ENCODE results near the gene GNG8.

The GNG8 gene

GRCh38 chr19:46596008-46596407 lies 40.0 kb downstream of the GNG8 start (continued):
- TF ChIP-seq ZSCAN5A (tag by site-specific recombination; IDR thresholded peaks at IDR 0.05) (no peak), ZFP41 (tag by site-specific recombination; IDR thresholded peaks at IDR 0.05; ENCODE audit: borderline replicate concordance) (no peak), ZFHX2 (tag by site-specific recombination; conservative IDR thresholded peaks at IDR 0.05) (0 out of 2 replicates have a peak, but pooled peaks have one; percentile 34), ZNF391 (tag by site-specific recombination; IDR thresholded peaks at IDR 0.05; ENCODE audit: borderline replicate concordance, low read depth) (no peak), ZNF843 (tag by site-specific recombination; IDR thresholded peaks at IDR 0.05) (no peak), GFI1B (tag by site-specific recombination; IDR thresholded peaks at IDR 0.05) (no peak), ZBTB20 (tag by site-specific recombination; IDR thresholded peaks at IDR 0.05) (no peak), ZNF394 (tag by site-specific recombination; IDR thresholded peaks at IDR 0.05; ENCODE audit: borderline replicate concordance) (no peak), ZNF133 (tag by site-specific recombination; IDR thresholded peaks at IDR 0.05) (no peak), ZNF623 (tag by site-specific recombination; IDR thresholded peaks at IDR 0.05) (no peak), SCRT1 (tag by site-specific recombination; IDR thresholded peaks at IDR 0.05; ENCODE audit: borderline replicate concordance) (no peak), EGR2 (tag by site-specific recombination; IDR thresholded peaks at IDR 0.05; ENCODE audit: low read depth) (0 out of 2 replicates have a peak, but pooled peaks have one; percentile 28), ZNF248 (tag by site-specific recombination; IDR thresholded peaks at IDR 0.05) (no peak)
- TF ChIP-seq, protein P1, sequence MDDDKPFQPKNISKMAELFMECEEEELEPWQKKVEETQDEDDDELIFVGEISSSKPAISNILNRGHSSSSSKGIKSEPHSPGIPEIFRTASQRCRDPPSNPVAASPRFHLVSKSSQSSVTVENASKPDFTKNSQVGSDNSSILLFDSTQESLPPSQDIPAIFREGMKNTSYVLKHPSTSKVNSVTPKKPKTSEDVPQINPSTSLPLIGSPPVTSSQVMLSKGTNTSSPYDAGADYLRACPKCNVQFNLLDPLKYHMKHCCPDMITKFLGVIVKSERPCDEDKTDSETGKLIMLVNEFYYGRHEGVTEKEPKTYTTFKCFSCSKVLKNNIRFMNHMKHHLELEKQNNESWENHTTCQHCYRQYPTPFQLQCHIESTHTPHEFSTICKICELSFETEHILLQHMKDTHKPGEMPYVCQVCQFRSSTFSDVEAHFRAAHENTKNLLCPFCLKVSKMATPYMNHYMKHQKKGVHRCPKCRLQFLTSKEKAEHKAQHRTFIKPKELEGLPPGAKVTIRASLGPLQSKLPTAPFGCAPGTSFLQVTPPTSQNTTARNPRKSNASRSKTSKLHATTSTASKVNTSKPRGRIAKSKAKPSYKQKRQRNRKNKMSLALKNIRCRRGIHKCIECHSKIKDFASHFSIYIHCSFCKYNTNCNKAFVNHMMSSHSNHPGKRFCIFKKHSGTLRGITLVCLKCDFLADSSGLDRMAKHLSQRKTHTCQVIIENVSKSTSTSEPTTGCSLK (tag by site-specific recombination; IDR thresholded peaks at IDR 0.05), result no peak

GRCh38 chr19:46591870-46592269 lies 44.1 kb downstream of the GNG8 start:
- no peak overlapping the region for H3K27ac ChIP-seq (ENCODE audit: extremely low read depth, low read depth, low read length)
- no peak overlapping the region for H3K4me3 ChIP-seq (ENCODE audit: low read depth, low read length)
- H3K9me3 ChIP-seq (ENCODE audit: control insufficient read depth, insufficient read depth, low read depth, low read length), result no peaks in the 10 kb centered on the region
- POLR2A ChIA-PET, result interaction anchor here (1.9 kb wide), 1 partner anchor 9 kb away, joined by 5 read pairs; the partner anchor contains the start of gene CALM3
- no peaks in the 10 kb centered on the region for H3K36me3 ChIP-seq (ENCODE audit: control insufficient read depth in 2 of 2, insufficient read depth in 1 of 2, low read length in 2 of 2)
- no peaks in the 10 kb centered on the region for H3K4me1 ChIP-seq (ENCODE audit: control insufficient read depth, insufficient read depth, low read length)
- CTCF ChIA-PET, result no interaction called here
- no peak for TF ChIP-seq KLF7 (tag by site-specific recombination; IDR thresholded peaks at IDR 0.05; ENCODE audit: borderline replicate concordance)
- no peak for TF ChIP-seq ZBTB7A (tag by site-specific recombination; IDR thresholded peaks at IDR 0.05; ENCODE audit: low read depth)
- TF ChIP-seq, protein P2, sequence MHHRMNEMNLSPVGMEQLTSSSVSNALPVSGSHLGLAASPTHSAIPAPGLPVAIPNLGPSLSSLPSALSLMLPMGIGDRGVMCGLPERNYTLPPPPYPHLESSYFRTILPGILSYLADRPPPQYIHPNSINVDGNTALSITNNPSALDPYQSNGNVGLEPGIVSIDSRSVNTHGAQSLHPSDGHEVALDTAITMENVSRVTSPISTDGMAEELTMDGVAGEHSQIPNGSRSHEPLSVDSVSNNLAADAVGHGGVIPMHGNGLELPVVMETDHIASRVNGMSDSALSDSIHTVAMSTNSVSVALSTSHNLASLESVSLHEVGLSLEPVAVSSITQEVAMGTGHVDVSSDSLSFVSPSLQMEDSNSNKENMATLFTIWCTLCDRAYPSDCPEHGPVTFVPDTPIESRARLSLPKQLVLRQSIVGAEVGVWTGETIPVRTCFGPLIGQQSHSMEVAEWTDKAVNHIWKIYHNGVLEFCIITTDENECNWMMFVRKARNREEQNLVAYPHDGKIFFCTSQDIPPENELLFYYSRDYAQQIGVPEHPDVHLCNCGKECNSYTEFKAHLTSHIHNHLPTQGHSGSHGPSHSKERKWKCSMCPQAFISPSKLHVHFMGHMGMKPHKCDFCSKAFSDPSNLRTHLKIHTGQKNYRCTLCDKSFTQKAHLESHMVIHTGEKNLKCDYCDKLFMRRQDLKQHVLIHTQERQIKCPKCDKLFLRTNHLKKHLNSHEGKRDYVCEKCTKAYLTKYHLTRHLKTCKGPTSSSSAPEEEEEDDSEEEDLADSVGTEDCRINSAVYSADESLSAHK (tag by site-specific recombination; IDR thresholded peaks at IDR 0.05), result no peak
- no peak for TF ChIP-seq ZNF76 (tag by site-specific recombination; IDR thresholded peaks at IDR 0.05; ENCODE audit: borderline replicate concordance, low read depth)
- no peak for TF ChIP-seq ZNF157 (tag by site-specific recombination; IDR thresholded peaks at IDR 0.05)
- TF ChIP-seq, protein P3, sequence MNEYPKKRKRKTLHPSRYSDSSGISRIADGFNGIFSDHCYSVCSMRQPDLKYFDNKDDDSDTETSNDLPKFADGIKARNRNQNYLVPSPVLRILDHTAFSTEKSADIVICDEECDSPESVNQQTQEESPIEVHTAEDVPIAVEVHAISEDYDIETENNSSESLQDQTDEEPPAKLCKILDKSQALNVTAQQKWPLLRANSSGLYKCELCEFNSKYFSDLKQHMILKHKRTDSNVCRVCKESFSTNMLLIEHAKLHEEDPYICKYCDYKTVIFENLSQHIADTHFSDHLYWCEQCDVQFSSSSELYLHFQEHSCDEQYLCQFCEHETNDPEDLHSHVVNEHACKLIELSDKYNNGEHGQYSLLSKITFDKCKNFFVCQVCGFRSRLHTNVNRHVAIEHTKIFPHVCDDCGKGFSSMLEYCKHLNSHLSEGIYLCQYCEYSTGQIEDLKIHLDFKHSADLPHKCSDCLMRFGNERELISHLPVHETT (tag by site-specific recombination; IDR thresholded peaks at IDR 0.05), result no peak
- no peak for TF ChIP-seq WT1 (tag by site-specific recombination; IDR thresholded peaks at IDR 0.05)
- TF ChIP-seq, protein P4, sequence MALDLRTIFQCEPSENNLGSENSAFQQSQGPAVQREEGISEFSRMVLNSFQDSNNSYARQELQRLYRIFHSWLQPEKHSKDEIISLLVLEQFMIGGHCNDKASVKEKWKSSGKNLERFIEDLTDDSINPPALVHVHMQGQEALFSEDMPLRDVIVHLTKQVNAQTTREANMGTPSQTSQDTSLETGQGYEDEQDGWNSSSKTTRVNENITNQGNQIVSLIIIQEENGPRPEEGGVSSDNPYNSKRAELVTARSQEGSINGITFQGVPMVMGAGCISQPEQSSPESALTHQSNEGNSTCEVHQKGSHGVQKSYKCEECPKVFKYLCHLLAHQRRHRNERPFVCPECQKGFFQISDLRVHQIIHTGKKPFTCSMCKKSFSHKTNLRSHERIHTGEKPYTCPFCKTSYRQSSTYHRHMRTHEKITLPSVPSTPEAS (tag by site-specific recombination; IDR thresholded peaks at IDR 0.05), result no peak
- no peak for TF ChIP-seq ZBTB20 (tag by site-specific recombination; IDR thresholded peaks at IDR 0.05)
- no peak for TF ChIP-seq ZNF10 (tag by site-specific recombination; IDR thresholded peaks at IDR 0.05)
- TF ChIP-seq ZNF26 (tag by site-specific recombination; IDR thresholded peaks at IDR 0.05), result no peak
- TF ChIP-seq ZNF513 (tag by site-specific recombination; IDR thresholded peaks at IDR 0.05), result no peak
- no peak for TF ChIP-seq ZNF16 (tag by site-specific recombination; IDR thresholded peaks at IDR 0.05; ENCODE audit: low read depth)

All from HEK293 (cell line).